Measurements from ENCODE around the gene ARHGAP31.

ARHGAP31 gene

DNA sequence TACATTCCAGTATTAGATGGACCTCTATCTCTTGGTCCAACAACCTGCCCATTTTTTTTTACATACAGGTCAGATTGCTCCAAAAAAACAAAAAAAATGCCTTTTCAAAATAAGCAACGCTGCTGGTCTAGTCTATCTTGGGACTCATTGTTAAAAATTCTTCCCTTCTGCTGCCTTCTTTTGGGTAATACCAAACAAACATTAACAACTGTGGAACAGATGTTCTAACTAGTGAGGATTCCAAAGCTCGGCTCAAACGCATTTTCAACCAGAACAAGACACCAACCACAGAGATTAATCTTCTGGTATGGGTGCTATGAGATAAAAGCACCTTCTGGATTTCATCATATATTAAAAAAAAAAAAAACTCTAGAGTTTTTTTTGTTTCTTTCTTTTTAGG lies 24.7 kb downstream of the ARHGAP31 start:
- no peak for TF ChIP-seq SIN3A (IDR thresholded peaks at IDR 0.05; ENCODE audit: borderline replicate concordance, insufficient read depth, low read length)
- TF ChIP-seq FOXP2 (optimal IDR thresholded peaks at IDR 0.05; ENCODE audit: borderline replicate concordance, extremely low read depth, extremely low read length, insufficient read depth), result no peak
- TF ChIP-seq POLR2AphosphoS5 (IDR thresholded peaks at IDR 0.05; ENCODE audit: low read depth, low read length), result no peak
- no peak for TF ChIP-seq TAF1 (IDR thresholded peaks at IDR 0.05; ENCODE audit: borderline replicate concordance, insufficient read depth, low read length)
- TF ChIP-seq, protein P1, sequence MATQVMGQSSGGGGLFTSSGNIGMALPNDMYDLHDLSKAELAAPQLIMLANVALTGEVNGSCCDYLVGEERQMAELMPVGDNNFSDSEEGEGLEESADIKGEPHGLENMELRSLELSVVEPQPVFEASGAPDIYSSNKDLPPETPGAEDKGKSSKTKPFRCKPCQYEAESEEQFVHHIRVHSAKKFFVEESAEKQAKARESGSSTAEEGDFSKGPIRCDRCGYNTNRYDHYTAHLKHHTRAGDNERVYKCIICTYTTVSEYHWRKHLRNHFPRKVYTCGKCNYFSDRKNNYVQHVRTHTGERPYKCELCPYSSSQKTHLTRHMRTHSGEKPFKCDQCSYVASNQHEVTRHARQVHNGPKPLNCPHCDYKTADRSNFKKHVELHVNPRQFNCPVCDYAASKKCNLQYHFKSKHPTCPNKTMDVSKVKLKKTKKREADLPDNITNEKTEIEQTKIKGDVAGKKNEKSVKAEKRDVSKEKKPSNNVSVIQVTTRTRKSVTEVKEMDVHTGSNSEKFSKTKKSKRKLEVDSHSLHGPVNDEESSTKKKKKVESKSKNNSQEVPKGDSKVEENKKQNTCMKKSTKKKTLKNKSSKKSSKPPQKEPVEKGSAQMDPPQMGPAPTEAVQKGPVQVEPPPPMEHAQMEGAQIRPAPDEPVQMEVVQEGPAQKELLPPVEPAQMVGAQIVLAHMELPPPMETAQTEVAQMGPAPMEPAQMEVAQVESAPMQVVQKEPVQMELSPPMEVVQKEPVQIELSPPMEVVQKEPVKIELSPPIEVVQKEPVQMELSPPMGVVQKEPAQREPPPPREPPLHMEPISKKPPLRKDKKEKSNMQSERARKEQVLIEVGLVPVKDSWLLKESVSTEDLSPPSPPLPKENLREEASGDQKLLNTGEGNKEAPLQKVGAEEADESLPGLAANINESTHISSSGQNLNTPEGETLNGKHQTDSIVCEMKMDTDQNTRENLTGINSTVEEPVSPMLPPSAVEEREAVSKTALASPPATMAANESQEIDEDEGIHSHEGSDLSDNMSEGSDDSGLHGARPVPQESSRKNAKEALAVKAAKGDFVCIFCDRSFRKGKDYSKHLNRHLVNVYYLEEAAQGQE (IDR thresholded peaks at IDR 0.05; ENCODE audit: insufficient read depth in 1 of 2, low read depth in 2 of 2, low read length in 2 of 2), result no peak

DNA sequence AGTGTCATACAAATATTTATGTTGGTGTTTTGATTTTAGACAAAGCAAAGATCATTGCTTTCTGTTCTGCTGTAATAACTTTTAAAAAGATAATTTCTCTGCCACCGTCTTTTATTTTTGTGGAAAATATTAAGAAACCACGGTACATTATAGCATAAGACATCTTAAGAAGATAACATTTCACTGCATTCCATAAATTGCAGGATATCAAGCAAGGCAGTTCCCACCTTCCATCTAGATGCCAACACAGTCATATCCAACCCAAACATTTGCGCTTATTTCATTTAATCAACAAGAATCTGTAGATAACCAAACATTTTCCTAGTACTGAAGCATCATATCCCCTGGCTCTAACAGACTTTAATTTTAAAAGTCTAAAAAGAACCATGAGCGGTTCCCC lies 25.1 kb downstream of the ARHGAP31 start:
- TF ChIP-seq TAF1 (IDR thresholded peaks at IDR 0.05; ENCODE audit: borderline replicate concordance, insufficient read depth, low read length), result no peak
- no peak for TF ChIP-seq POLR2AphosphoS5 (IDR thresholded peaks at IDR 0.05; ENCODE audit: low read depth, low read length)
- TF ChIP-seq, protein P1 (IDR thresholded peaks at IDR 0.05; ENCODE audit: insufficient read depth in 1 of 2, low read depth in 2 of 2, low read length in 2 of 2), result no peak
- no peak for TF ChIP-seq FOXP2 (optimal IDR thresholded peaks at IDR 0.05; ENCODE audit: borderline replicate concordance, extremely low read depth, extremely low read length, insufficient read depth)
- TF ChIP-seq SIN3A (IDR thresholded peaks at IDR 0.05; ENCODE audit: borderline replicate concordance, insufficient read depth, low read length), result no peak

DNA sequence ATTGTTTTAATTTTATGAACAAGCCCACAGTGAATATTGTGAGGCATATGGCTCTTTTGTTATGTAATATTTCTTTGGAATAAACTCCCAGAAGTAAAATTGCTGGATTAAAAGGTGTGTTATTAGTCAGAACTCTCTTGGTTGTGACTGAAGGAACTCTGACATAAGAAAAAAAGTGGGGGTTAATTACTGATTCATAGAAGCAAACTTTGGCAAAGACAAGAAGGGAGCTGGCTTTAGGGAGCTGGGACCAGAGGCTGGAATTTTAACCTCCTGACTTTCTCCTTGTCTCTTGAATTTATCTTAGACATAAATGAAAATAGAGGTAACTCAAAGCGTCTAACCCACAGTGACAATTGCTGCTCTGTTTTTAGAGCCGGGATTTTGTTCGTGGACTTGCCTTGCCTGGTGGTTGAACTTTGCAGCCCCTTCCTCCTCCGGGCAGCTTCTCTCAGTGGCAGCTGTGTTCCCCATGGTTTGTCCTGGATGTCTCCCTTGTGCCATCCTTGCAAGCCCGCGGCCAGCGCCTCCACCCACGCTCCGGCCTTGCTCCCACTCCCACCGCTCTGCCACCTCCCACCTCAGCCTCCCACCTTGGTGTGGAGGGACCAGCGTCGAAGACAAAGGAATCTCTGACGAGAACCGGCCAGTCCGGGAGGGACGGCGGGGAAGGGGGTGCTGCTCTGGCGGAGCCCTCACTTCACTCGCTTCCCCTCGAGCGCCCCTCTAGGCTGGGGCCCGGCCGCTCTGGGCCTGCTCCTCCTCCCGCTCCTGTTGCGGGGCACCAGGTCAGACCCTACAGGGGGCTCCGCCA lies 28.0 kb downstream of the ARHGAP31 start:
- TF ChIP-seq, protein P1 (IDR thresholded peaks at IDR 0.05; ENCODE audit: insufficient read depth in 1 of 2, low read depth in 2 of 2, low read length in 2 of 2), result no peak

GRCh38 chr3:119322835-119323722 lies 28.9 kb downstream of the ARHGAP31 start:
- peak; percentile 54 for TF ChIP-seq FOXP2 (optimal IDR thresholded peaks at IDR 0.05; ENCODE audit: borderline replicate concordance, extremely low read depth, extremely low read length, insufficient read depth)
- TF ChIP-seq POLR2AphosphoS5 (IDR thresholded peaks at IDR 0.05; ENCODE audit: low read depth, low read length), result peak; percentile 30
- TF ChIP-seq, protein P1 (IDR thresholded peaks at IDR 0.05; ENCODE audit: insufficient read depth in 1 of 2, low read depth in 2 of 2, low read length in 2 of 2), result no peak

All from PFSK-1 (cell line).